ENCODE measurements around the gene ANKS1B.

The ANKS1B gene

GRCh38 chr12:99176871-99177270 is 807.9 kb downstream of the ANKS1B start:
- no peak for DNase-seq (ENCODE audit: low read depth)

- DNase-seq (ENCODE audit: low read depth), result no peak
Observed at GRCh38 chr12:99170461-99170860, 814.3 kb downstream of the ANKS1B start.

- no peak for DNase-seq (ENCODE audit: low read depth)
Observed at GRCh38 chr12:99170037-99170436, 814.7 kb downstream of the ANKS1B start.

- DNase-seq (ENCODE audit: low read depth), result no peak
Observed at GRCh38 chr12:99157946-99158345, 826.8 kb downstream of the ANKS1B start.

GRCh38 chr12:99154983-99155336 is 829.8 kb downstream of the ANKS1B start:
- DNase-seq (ENCODE audit: low read depth), result no peak

GRCh38 chr12:99154216-99154982 is 830.3 kb downstream of the ANKS1B start:
- DNase-seq (ENCODE audit: low read depth), result no peak

- no peak for DNase-seq (ENCODE audit: low read depth)
Observed at GRCh38 chr12:99153293-99153692, 831.4 kb downstream of the ANKS1B start.

- no peak for DNase-seq (ENCODE audit: low read depth)
Observed at GRCh38 chr12:99152337-99152736, 832.4 kb downstream of the ANKS1B start.

GRCh38 chr12:99151744-99152143 is 833.0 kb downstream of the ANKS1B start:
- DNase-seq (ENCODE audit: low read depth), result no peak

GRCh38 chr12:99147130-99147529 is 837.6 kb downstream of the ANKS1B start:
- DNase-seq (ENCODE audit: low read depth), result no peak

GRCh38 chr12:99146730-99147129 is 838.0 kb downstream of the ANKS1B start:
- DNase-seq (ENCODE audit: low read depth), result no peak

GRCh38 chr12:99146185-99146584 is 838.6 kb downstream of the ANKS1B start:
- no peak for DNase-seq (ENCODE audit: low read depth)

- DNase-seq (ENCODE audit: low read depth), result no peak
Observed at GRCh38 chr12:99142651-99143050, 842.1 kb downstream of the ANKS1B start.

GRCh38 chr12:99140017-99140720 is 844.6 kb downstream of the ANKS1B start:
- DNase-seq (ENCODE audit: low read depth), result no peak

GRCh38 chr12:99138393-99138792 is 846.3 kb downstream of the ANKS1B start:
- DNase-seq (ENCODE audit: low read depth), result no peak

- no peak for DNase-seq (ENCODE audit: low read depth)
Observed at GRCh38 chr12:99137124-99137855, 847.4 kb downstream of the ANKS1B start.

GRCh38 chr12:99136516-99136915 is 848.2 kb downstream of the ANKS1B start:
- no peak for DNase-seq (ENCODE audit: low read depth)

- no peak for DNase-seq (ENCODE audit: low read depth)
Observed at GRCh38 chr12:99135376-99135775, 849.4 kb downstream of the ANKS1B start.

GRCh38 chr12:99133401-99133800 is 851.3 kb downstream of the ANKS1B start:
- no peak for DNase-seq (ENCODE audit: low read depth)

GRCh38 chr12:99131751-99132199 is 853.0 kb downstream of the ANKS1B start:
- no peak for DNase-seq (ENCODE audit: low read depth)

GRCh38 chr12:99130808-99131553 is 853.8 kb downstream of the ANKS1B start:
- DNase-seq (ENCODE audit: low read depth), result no peak

GRCh38 chr12:99128246-99128802 is 856.4 kb downstream of the ANKS1B start:
- no peak for DNase-seq (ENCODE audit: low read depth)
